Fibroblast of the conjunctiva (primary cell): ENCODE measurements around the gene PYCR2.

Experiments
- DNase-seq: peaks from one replicate; pipeline ENCODE4 v3.0.0-alpha.2; 2010; ENCODE audit warnings: low read depth

PYCR2 gene

DNA sequence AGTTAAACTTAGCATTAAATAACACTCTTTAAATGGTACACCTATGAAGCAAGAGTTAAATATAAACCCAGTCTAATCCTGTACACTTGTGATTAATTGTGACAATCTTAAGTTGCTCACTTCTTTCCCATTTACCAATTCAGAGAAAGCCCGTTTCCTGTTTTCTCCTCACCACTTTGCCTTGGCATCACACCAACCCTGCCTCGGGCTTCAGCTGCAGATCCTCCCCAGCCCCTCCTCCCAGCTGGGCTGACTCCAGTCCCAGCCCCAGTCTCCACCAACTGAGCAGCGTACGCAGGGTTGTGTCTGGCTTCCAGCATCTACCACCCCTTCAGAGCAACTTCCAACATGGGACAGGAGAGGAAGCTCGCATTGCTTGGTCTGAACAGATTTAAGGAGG, 4.1 kb downstream of the PYCR2 start:
- peak; percentile 73 for DNase-seq

DNA sequence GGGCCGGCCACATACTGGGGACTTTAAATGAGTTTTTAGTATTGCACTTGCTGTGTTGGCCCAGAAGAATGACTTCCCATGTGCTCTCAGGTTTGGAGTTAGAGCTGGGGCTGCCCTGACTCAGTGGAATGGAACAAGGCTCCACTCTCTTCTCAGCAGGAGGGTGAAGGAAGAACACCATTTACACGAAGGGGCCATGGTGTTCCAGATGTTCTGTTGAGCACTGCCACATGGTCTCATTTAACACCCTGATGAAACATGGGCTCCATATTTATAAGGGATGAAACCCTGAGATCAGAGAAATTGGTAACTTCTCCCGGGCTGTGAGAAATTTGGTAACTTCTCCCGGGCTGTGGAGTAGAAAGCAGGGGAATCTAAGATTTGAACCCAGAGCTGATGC, 5.8 kb downstream of the PYCR2 start:
- DNase-seq = no peak

DNA sequence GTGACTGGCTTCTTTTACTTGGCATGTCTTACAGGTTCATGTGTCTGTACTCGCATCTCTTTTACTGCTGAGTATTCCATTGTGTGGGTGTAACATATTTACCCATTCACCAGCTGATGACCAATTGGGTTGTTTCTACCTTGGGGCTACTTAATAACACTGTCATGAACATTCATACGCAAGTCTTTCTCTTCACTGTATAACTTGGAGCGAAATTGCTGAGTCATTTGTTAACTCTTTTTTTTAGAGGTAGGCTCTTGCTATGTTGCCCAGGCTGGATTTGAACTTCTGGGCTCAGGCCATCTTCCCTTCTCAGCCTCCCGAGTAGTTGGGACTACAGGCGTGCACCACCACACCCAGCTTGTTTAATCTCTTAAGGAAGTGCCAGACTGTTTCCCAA, 6.5 kb downstream of the PYCR2 start:
- DNase-seq = no peak

DNA sequence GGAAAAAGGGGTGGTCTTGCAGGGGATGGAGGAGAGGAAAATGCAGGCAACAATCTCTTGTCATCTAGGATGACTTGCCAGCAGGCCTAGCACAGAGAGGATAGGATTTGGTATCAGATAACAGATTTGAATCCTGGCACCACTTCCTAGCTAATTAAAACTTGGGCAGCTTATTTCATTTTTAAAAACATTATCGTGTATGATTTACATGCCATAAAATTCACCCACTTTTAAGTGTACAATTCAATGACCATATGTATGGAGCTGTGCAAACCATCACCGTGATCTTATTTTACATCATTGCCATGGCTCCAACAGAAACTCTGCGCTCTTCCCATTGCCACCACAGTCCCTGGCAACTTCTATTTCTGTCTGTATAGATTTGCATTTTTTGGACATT, 6.9 kb downstream of the PYCR2 start:
- DNase-seq = no peak

DNA sequence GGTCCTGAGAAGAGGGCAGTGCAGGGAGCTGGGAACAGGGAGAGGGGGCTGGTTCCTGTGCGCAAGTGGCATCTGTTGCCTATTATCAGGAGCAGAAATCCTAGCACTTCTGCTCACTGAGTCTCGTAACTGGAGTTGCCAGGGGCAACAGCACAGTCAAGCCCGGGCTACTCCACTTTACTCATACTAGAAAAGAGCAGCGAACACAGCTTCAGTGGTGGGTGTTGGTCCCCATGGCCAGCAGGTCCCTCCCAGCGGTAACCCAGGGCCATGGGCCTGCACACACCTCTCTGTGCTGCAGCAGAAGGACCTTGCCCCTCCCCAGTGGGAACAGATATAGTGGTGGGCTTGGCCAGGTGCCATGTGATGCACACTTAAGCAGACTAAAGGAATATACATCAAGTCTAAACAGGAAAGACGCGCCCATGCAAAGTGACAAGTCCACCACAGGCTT, 8.5 kb downstream of the PYCR2 start:
- DNase-seq = peak; percentile 53

DNA sequence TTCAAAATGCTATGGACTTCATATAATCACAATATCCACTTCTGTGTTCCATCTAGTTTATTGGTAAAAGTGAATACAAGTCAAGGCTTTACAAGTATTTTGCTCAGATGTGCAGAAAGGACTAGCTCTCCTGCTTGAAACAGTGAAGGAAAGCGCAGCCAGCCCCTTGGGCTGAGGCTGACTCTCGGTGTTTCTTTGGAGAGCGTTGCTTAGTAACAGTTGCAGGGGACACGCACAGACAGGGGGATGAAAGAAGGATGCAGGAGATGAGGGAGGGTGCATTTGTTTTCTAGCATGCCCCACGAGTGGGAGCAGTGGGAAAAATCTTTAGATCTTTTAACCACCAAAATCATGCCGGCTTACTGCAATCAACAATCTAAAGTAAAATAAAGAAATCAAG, 9.1 kb downstream of the PYCR2 start:
- DNase-seq = no peak

DNA sequence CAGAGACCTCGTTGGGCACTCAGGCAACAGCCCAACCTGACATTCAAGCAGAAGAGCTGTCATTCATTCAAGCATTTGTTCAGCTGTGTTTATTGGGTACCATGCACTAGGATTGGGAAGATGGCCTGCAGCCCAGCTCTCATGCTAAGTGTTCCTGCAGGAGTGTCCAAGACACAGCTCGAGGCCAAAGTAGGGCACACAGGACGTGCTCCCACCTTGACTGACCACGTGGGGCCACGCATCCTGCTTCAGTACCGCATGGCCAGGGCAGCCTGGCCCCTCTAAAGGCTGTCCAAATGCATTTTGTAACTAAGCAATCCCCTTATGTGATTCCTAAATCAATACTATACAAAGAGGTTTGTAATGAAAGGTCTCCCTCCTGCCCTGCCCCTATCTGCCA, 9.7 kb downstream of the PYCR2 start:
- no peak for DNase-seq

DNA sequence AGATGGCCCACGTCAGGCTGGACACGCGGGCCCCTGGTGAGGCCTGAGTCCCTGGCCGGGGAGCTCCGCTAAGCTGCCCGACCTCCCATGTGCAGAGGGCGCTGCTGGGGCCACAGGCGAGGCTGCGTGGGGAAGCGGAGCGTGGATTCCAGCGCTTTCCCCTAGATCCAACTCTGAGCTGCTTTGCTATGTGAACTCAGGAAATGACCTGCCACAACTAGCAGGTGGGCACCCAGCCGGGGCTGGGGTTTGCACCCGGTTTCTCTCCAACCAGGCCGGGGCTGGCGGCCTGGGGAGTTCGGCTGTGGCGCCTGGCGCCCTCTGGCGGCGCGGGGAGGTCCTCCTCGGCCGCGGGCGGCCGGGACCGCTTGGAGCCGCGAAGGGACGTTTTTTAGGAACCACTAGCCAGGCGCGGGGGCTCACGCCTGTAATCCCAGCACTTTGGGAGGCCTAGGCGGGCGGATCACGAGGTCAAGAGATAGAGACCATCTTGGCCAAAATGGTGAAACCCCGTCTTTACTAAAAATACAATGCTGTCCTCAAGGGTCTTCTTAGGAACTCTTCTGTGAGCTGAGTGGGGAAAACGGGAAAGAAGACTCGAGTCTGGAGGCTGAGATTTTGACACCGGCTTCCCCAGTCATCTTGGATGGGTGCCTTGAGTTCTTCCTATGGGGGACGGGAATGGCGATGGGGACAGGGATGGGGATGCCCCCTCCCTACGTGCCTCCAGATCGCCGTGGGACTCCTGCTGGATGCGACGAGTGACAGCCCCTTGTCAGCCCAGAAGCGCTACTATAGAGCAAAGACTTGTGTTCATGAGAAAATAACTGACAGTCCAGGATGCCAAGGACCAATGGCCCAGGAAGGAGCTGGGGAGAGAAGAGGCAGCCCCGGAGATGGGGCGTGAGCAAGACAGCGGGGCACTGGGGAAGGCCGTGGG, 12.6 kb downstream of the PYCR2 start:
- DNase-seq = no peak

DNA sequence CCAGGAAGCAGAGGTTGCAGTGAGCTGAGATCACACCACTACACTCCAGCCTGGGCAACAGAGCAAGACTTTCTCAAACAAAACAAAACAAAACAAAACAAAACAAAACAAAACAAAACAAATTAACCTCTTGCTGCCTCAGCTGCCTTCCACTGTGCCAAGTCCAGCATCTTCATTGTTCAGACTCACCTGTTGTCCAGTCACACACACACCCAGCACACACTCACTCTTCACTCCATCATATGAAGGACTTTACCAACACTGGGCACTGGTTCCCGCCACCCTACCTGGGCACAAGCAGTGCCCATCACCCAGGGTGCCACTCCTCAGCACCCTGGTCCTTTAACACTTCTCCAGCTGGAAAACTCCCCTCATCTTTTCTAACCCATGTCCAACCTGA, 14.6 kb downstream of the PYCR2 start:
- DNase-seq = no peak

DNA sequence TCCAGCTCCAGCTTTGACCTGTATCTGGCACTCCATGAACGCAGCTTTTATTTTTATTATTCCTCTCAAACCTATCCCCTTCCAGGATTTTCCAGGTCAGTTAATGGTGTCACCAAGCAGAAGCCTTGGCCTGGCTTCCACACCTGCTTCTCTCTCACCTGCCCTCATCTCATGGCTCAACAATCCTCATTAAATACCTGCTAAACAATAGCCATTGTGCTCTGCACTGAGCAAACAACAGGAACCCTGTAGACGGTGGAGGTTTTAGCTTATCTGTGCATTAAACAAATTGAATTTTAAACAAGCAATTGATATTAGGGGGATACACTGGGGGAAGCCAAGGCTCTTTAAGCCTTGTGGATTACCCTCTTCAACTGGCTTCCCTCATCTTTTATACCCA, 15.3 kb downstream of the PYCR2 start:
- no peak for DNase-seq

DNA sequence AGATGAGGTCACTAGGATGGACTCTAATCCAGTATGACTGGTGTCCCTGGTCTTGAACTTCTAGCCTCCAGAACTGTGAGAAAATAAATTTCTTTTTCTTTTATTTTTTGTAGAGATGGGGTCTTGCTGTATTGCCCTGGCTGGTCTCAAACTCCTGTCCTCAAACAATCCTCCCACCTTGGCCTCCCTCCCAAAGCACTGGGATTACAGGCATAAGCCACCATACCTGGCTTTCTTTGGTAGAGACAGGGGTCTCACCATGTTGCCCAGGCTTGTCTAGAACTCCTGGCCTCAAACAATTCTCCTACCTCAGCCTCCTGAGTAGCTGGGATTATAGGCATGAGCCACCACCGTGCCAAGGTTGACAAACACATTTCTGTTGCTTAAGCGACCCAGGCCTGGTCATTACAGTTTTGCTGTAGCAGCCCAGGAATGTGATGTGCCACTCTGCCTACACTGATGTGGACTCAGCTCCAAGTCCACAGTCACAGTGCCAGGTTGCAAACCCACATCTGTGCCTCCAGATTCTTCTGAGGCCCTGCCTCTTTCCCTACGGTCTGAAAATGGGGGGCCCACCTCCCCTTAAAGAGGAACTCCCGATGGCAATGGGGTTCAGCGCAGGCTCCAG, 15.9 kb downstream of the PYCR2 start:
- no peak for DNase-seq

DNA sequence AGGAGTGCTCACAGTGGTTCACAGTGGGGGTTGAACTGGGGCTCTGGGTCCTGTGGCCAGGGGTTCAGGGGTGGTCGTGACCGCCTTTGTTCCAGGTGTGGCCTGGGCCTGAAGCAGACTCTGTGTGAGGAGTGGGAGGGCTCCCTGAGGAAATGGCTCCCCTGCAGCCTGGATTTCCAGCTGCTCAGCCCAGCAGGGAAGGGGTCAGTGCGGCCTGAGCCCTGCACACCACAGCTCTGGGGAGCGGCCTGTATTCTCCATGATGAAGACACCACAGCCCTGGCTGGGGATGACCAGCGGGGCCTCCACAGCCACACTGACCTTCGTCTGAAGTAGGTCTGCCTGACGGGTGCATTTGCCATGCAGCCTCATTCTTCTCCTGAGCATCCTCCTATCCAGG, 16.7 kb downstream of the PYCR2 start:
- DNase-seq = no peak

DNA sequence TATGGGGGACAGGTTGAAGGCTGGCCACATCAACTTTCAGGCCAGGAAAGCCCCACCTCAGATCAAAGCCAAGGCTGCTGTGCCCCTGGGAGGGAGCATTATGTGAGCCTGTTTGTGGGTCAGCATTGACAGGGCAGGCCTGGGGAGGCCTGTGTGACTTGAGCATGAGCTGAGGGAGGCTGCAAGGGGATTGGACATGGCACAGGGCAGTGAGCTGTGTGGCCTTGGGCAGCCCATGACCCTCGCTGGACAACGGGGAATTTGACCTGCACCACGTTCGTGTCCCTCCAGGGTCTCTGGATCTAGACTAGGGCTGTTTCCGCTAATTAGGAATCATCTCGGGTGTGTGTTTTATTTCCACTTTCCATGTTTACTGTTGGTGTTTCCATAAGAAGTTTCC, 17.6 kb downstream of the PYCR2 start:
- DNase-seq = no peak

DNA sequence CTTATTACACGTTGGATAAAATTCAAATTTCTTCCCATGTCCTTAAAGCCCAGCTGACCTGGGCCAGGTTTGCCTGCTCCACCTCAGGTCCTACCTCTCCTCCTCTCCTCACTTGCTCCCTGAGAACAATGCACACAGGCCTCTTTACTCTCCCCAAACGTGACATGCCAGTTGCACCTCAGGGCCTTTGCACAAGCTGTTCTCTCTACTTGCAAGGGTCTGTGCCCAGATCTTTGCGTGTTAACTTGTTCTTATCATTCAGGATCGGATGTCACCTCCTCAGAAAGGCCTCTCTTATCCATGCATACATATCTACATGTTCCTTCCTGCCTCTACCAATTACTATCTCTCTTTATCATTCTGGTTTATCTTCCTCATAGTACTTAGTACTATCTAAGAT, 20.4 kb downstream of the PYCR2 start:
- no peak for DNase-seq

DNA sequence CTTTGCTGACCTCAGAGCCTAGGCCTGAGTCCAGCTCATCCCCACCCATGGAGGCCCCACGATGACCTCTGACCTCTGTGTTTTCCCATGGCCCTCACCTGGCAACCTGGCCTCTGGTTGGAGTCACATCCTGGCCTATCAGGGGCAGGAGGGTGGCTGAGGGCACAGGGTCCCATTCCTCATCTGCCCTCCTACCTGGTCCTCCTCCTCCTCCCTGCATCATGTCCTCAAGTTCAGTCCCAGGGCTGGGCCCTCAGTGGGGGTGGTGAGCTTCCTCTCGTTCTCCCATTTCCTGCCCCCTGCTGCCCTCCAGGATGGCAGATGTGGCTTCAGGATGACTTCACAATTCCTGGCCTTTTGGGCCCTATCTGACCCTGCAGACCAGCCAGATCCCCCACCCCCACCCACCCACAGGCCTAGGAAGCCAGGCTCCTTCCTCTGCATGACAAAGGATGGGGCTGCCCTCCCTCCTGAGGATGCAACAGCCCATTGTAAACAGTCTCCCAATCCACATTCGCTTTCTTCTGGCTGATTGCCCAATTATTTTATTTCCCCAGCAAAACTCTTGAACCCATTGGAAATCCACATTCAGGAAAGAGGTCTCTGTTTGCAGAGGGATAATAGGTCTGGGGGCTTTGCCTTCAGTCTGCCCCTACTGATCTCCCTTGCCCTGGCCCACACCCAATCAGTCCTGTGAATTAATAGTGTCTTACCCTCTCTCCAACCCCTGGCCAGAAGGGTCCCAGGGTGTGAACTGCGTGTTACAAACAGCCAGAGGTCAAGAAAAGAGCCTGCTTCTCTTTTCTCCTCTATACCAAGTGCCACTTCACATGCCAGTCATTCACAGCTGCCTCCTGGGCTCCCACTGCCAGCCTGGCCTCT, 24.8 kb downstream of the PYCR2 start:
- DNase-seq = no peak

DNA sequence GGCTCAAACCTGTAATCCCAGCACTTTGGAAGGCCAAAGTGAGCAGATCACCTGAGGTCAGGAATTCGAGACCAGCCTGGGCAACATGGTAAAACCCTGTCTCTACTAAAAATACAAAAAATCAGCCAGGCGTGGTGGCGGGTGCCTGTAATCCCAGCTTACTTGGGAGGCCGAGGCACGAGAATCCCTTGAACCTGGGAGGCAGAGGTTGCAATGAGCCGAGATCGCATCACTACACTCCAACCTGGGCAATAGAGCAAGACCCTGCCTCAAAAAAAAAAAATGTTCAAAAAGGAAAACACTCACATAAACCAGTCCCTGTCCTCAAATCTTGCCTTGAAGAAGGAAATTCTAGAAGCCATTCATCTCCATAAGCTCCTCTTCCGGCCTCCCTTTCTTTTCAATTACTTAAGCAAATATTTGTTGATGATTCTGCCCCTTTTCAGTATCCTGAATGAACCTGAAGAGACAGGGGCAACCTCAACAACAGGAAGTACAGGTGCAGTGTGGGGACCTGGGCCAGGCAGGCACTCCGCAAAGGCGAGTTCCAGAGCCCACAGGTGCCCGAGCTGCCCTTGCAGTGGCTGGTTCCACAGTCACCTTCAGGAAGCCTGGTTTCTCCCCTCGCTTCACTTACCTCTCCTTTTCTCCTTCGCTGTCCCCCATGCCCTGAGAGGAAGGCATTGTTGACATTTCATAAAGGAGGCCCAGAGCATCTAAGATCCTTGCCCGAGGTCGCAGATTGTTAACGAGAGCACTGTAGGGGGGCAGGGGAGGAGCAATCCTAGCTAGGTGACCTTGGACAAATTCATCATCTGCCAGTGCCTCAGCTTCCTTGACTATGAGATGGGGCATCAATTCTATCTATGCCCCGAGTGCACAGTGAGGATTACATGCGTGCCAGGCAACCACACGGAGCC, 26.2 kb downstream of the PYCR2 start:
- DNase-seq = no peak

DNA sequence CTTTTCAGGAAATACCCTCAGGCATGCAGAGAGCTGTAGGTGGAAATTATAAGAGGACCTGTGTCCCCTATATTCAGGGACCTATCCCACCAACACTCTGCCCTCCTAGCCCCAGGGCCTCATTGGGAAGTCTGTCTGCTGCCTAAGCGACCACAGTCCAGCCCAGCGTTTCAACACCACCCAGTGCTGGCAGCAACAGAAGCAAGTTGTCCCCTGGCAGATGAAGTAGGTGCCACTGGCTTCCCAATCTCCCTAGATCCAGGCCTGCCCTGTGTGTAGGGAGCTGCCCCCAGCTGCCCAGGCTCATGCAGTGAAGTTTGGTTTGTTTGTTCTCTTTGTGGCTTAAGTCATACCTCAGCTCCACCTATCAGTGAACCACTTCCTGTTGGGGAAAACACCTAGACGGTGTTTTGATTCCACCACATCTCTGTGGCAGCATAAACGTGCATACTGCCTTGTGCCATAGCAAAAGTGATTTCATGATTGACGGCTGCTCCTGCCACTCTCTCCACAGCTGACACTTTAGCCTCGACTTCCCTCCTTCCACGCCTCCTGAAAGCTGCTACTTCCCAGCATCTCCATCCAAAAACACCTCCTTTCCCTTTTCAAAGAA, 27.0 kb downstream of the PYCR2 start:
- no peak for DNase-seq

DNA sequence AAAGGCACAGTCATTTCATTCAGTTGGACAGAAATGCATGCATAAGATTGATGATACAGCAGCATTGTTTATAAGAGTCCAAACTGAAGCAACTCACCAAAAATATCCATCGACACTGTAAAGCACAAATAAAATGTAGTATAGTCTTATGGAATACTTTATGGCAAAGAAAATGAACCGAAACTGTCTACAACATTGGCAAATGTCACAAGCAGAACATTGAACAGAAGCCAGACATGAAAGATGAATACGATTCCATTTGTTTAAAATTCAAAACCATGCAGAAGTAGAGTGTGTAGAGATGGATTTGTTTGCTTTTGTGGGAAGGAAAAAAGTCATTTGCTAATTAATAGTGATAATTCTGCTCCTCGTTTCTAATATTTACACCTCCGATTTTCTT, 27.6 kb downstream of the PYCR2 start:
- DNase-seq = no peak

DNA sequence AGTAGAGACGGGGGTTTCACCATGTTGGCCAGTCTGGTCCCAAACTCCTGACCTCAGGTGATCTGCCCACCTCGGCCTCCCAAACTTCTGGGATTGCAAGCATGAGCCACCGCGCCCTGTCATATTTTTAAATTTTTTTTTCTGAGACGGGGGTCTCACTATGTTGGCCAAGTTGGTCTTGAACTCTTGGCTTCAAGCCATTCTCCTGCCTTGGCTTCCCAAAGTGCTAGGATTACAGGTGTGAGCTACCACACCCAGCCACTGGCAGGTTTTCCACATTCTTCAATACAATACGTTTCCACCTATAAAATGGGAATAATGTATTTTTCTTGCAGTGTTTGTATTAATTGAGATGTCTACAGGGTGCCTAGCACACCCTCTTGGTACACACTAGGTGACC, 31.7 kb downstream of the PYCR2 start:
- no peak for DNase-seq

DNA sequence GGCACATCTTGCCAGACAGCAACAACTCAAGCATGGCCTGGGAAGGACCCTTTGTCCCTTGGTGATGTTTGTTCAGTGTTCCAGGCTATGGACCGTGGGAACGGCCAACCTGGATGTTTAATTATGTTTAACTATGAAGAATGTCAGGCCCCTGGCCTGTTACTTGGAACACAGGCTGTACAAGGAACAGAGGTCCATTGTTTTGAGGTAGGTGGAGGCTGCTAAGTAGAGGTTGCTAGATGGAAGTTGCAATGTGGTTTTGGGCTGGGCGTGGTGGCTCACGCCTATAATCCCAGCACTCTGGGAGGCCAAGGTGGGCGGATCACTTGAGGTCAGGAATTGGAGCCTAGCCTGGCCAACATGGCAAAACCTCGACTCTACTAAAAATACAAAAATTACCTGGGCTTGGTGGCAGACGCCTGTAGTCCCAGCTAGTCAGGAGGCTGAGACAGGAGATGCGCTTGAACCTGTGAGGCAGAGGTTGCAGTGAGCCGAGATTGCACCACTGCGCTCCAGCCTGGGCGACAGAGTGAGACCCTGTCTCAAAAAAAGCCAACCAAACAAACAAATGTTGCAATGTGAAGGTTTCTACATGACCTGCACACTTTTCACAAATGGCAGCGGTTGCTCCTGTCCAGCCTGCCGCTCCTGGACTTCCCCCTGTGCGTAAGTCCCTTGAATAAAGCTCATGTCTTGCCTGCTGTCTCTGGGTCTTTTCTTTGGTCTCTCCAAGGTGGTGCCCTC, 32.6 kb downstream of the PYCR2 start:
- no peak for DNase-seq
